Testis (tissue), 3 donors: ENCODE measurements around the gene SLC37A1. TPM values are rescaled to one million over a fixed set of nuclear protein-coding genes. Genes with fewer than 3 reads are reported as not detected.

ENCODE experiments used
- DNase-seq: peaks from one replicate; pipeline ENCODE4 v3.0.0-alpha.2; 2019
- H3K27ac ChIP-seq, 2 donors: fragments of 200-600 bp; sonication (generic); one replicate each; pipeline ENCODE4 v1.5.1; 2019
- H3K27me3 ChIP-seq: fragments of 200-600 bp; sonication (generic); one replicate; pipeline ENCODE4 v1.5.1; 2019
- H3K36me3 ChIP-seq: fragments of 200-600 bp; sonication (generic); one replicate; pipeline ENCODE4 v1.5.1; 2017; ENCODE audit warnings: low read depth; ENCODE audit errors: missing control alignments
- H3K4me1 ChIP-seq: fragments of 200-600 bp; sonication (generic); one replicate; pipeline ENCODE4 v1.5.1; 2019
- H3K4me3 ChIP-seq, 2 donors: fragments of 200-600 bp; sonication (generic); one replicate each; pipeline ENCODE4 v1.5.1; 2017 to 2019
- H3K9me3 ChIP-seq: fragments of 200-600 bp; sonication (generic); one replicate; pipeline ENCODE4 v1.5.1; 2017
- CTCF ChIP-seq, 3 experiments: fragments of 450-650 bp in 2 of 3; fragments of 200-600 bp in 1 of 3; sonication (generic) in 1 of 3; IDR thresholded peaks; one replicate each; pipeline ENCODE4 v1.5.1; 2016 to 2019; ENCODE audit warnings: antibody characterized with exemption in 3 of 3, mild to moderate bottlenecking in 2 of 3, moderate library complexity in 1 of 3
- POLR2A ChIP-seq: fragments of 450-650 bp; IDR thresholded peaks from one replicate; pipeline ENCODE4 v1.6.1; 2017; ENCODE audit warnings: antibody characterized with exemption, mild to moderate bottlenecking, moderate library complexity
- WGBS, 2 donors: methylation state at CpG; one replicate each; pipeline ENCODE4 v1.1.5; 2018; 5-methylcytosine and 5-hydroxymethylcytosine counted together
- intact Hi-C: fragments of 100-400 bp; cut with DNase I; formaldehyde crosslinking; loops from one replicate; pipeline ENCODE4 v1.15.1; 2023; ENCODE audit warnings: low total_unique reads
- polyA plus RNA-seq: library from polyadenylated mRNA; stranded (reverse); fragments of 350-450 nt; fragmentation: Illumina TruSeq; extraction: RNeasy Lipid Tissue Mini Kit (QIAGEN cat#74804); gene quantifications from one replicate; pipeline ENCODE4 v1.2.3, GENCODE V29; 2014; ENCODE audit warnings: low read depth, low replicate concordance; ENCODE audit not compliant: insufficient read depth
- total RNA-seq, 2 donors: library from RNA; depleted of rRNA; stranded (reverse); fragments of >200 nt; gene quantifications; one replicate each; pipeline ENCODE4 v1.2.3, GENCODE V29; 2016

Gene SLC37A1
- total and polyA plus RNA-seq, 3 donors from 2014 or later: 22.6 to 48.3 (median 24.3) TPM

- DNase-seq: no peak
- Histone ChIP-seq H3K27ac (no peak overlapping the region), H3K4me3 (no peak overlapping the region), H3K4me1 (no peaks in the 10 kb centered on the region), H3K36me3 (no peaks in the 10 kb centered on the region), H3K27me3 (no peaks in the 10 kb centered on the region), H3K9me3 (no peaks in the 10 kb centered on the region)
- WGBS, 2 donors: 80 to 82% methylated on average over 23 of the region's 23 CpGs
- intact Hi-C loops: no loop called here
- TF ChIP-seq POLR2A (no peak), CTCF (IDR thresholded peaks at IDR 0.05) (no peak)
Measured at GRCh38 chr21:42561762-42562650, 48.4 kb downstream of the SLC37A1 start.

- Histone ChIP-seq H3K27me3 (no peaks in the 10 kb centered on the region), H3K4me1 (no peaks in the 10 kb centered on the region), H3K27ac (no peak overlapping the region), H3K36me3 (no peaks in the 10 kb centered on the region), H3K9me3 (no peaks in the 10 kb centered on the region), H3K4me3 (no peak overlapping the region)
- DNase-seq: no peak
- no peak for TF ChIP-seq CTCF (IDR thresholded peaks at IDR 0.05)
- TF ChIP-seq POLR2A: no peak
- intact Hi-C loops: no loop called here
- 89 to 95% methylated on average over 8 of the region's 8 CpGs for WGBS, 2 donors
Measured at GRCh38 chr21:42562816-42563215, 49.2 kb downstream of the SLC37A1 start.

- no peak overlapping the region for H3K4me3 ChIP-seq
- 88 to 93% methylated on average over 10 of the region's 10 CpGs for WGBS, 2 donors
- no peak for DNase-seq
- H3K4me1 ChIP-seq: no peaks in the 10 kb centered on the region
- no peaks in the 10 kb centered on the region for H3K27me3 ChIP-seq
- H3K9me3 ChIP-seq: no peaks in the 10 kb centered on the region
- no peak overlapping the region for H3K27ac ChIP-seq
- TF ChIP-seq CTCF (IDR thresholded peaks at IDR 0.05) (no peak), POLR2A (no peak)
- intact Hi-C loops: no loop called here
- no peaks in the 10 kb centered on the region for H3K36me3 ChIP-seq
Measured at GRCh38 chr21:42563261-42563660, 49.6 kb downstream of the SLC37A1 start.

GRCh38 chr21:42563686-42564085 is 50.0 kb downstream of the SLC37A1 start:
- TF ChIP-seq CTCF (IDR thresholded peaks at IDR 0.05) (no peak), POLR2A (no peak)
- no peaks in the 10 kb centered on the region for H3K36me3 ChIP-seq
- no peaks in the 10 kb centered on the region for H3K27me3 ChIP-seq
- WGBS, 2 donors: 80 to 81% methylated on average over 13 to 14 of the region's 14 CpGs
- H3K4me3 ChIP-seq: no peak overlapping the region
- no peaks in the 10 kb centered on the region for H3K9me3 ChIP-seq
- intact Hi-C loops: no loop called here
- DNase-seq: peak; percentile 11
- H3K4me1 ChIP-seq: no peaks in the 10 kb centered on the region
- no peak overlapping the region for H3K27ac ChIP-seq

GRCh38 chr21:42564561-42564971 is 50.9 kb downstream of the SLC37A1 start:
- Histone ChIP-seq H3K27me3 (no peaks in the 10 kb centered on the region), H3K4me1 (no peaks in the 10 kb centered on the region), H3K36me3 (no peaks in the 10 kb centered on the region), H3K9me3 (no peaks in the 10 kb centered on the region), H3K4me3 (no peak overlapping the region), H3K27ac (no peak overlapping the region)
- TF ChIP-seq CTCF (IDR thresholded peaks at IDR 0.05) (no peak), POLR2A (no peak)
- 87 to 88% methylated on average over 16 to 17 of the region's 17 CpGs for WGBS, 2 donors
- intact Hi-C loops: no loop called here
- peak; percentile 8 for DNase-seq
